Right ventricle myocardium inferior (tissue), 1 donor: ENCODE data around the gene SYNDIG1. TPM values are rescaled to one million over a fixed set of nuclear protein-coding genes. Genes with fewer than 3 reads are reported as not detected.

Experiments used
- ATAC-seq: fragments of 200-7000 bp; cut with Tn5 transposase; one replicate; pipeline ENCODE4 v1.9.1; 2020; ENCODE audit warnings: mild to moderate bottlenecking, moderate library complexity
- DNase-seq: peaks from one replicate; pipeline ENCODE4 v3.0.0; 2021; ENCODE audit errors: missing footprints
- intact Hi-C: fragments of 100-400 bp; cut with DNase I; formaldehyde crosslinking; loops from one replicate; pipeline ENCODE4 v1.11.0; 2022
- total RNA-seq: library from RNA; stranded (reverse); fragmentation: NEBNext Ultra II Directional; extraction: Animal tissue kit (Norgen Biotek cat#: 25700); gene quantifications from one replicate; pipeline ENCODE4 v1.2.1, GENCODE V29; 2021
- donor health status: DM: no; HTN: yes; CAD: no; lungs with severe emphysema.

The SYNDIG1 gene
- total RNA-seq, 1 donor from 2014 or later = 15.8 TPM

DNA sequence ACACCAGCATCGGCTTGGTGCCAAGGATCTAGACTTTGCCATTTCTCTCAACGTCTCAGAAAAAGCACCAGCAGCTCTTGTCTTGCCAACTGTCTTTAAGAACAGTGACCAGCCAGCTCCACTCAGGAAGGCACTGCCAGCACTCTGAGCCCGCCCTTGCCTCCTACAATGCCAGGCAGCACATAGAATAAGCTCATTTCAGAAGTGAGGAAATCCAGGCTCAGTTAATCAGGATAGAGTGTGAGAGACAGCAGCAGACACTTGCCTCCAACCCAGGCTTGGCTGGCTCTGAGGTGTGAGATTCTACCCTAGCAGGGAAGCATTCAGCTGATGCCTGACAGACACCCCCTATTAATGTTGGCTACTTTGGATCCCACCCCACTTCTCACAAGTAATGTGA is 4.3 kb upstream of the SYNDIG1 start:
- ATAC-seq = peak; percentile 79
- DNase-seq = no peak
- intact Hi-C loops = no loop called here

DNA sequence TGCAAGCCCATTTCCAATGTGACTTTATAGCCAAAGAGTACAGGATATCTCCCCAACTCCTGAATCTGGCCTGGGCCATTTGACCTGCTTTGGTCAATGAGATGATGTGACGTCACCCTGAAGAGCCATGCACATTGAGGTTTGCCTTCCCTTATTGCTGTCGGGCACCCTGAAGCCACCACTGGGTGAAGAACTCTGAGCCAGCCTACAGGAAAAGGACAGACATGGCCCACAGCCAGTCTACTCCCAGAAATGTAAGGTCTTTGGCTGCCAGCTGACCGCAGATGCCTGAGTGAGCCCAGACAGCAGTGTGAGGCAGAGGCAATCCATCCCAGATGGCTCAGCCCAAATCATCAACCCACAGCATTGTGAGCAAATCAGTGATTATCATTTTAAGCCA is 3.7 kb upstream of the SYNDIG1 start:
- DNase-seq (no peak), ATAC-seq (peak; percentile 80)
- intact Hi-C loops = no loop called here

DNA sequence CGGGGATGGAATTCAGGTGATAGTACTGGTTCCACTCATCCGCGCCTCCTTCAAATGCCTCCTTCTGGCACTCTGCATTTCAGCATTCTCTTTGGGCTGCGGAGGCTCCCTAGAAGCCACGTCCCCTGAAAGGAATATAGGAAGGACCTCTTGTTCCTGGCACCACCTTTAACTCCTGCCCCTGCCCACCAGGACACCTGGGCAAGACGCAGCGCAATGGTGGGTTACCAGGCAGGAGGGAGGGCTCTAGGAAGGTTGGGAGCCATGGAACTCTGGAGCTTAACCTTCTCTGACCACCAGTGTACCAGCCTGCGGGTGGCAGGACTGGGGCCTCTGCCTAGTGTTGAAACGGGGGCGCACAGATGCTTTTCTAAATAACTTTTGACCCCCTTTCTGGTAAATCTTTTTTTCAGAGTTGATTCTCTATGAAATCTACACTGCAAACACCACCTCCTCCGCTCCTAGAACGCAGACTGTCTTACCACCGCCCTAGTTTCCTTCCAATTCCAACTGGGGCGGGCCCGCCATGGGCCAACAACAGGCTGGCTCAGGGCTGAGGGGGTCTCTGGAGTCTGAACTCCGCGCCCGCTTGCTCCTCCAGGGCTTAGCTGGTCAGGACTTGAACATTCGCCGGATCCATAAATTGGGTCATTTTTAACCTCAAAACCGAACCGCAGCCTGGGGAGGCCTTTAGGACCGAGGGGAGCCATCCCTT is 871 bp upstream of the SYNDIG1 start:
- ATAC-seq (no peak), DNase-seq (no peak)
- intact Hi-C loops = no loop called here

DNA sequence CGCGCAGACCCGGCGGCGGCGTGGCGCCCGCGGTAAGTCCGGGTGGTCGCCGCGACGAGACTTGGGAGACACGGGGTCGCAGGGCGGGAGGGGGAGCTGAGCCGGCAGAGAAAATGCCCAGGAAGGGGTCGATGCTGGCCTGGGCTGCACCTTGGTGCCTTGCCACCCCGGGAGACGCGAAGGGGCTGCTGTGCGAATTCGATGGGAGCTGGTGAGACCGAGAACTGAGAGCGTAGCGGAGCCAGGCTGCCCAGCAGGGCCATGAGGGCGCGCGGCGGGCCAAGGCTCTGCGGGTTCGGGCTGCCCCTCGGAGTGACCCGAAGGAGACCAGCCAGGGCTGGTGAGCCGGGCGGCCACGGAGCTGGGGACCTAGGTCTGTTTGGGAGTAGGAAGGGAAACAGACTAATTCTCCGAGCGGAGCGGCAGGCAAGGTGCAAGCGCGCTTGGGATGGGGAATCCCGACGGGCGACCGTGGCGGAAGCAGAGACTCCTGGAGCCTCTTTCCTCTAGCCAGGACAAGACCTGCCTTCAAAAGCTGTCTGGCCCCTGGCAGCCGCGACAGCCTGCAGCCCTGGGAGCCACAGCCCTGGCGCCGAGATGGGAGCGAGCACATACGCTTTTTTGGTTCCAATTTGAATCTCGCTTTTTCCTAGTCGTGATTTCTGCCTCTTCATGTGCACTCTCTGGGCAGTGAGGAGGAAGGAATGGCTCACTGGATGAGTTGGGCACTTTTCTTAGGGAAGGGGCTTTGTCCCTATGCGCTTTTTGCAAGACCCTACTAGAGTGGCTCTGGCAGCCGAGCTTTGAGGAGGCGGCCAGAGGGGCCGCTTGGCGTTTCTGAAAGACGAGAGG is 691 bp downstream of the SYNDIG1 start:
- intact Hi-C loops = loop anchor here (5.0 to 10.0 kb wide), 2 partner anchors 65 to 162 kb away; no protein-coding TSS in a partner anchor
- ATAC-seq (peak; percentile 26), DNase-seq (no peak)

DNA sequence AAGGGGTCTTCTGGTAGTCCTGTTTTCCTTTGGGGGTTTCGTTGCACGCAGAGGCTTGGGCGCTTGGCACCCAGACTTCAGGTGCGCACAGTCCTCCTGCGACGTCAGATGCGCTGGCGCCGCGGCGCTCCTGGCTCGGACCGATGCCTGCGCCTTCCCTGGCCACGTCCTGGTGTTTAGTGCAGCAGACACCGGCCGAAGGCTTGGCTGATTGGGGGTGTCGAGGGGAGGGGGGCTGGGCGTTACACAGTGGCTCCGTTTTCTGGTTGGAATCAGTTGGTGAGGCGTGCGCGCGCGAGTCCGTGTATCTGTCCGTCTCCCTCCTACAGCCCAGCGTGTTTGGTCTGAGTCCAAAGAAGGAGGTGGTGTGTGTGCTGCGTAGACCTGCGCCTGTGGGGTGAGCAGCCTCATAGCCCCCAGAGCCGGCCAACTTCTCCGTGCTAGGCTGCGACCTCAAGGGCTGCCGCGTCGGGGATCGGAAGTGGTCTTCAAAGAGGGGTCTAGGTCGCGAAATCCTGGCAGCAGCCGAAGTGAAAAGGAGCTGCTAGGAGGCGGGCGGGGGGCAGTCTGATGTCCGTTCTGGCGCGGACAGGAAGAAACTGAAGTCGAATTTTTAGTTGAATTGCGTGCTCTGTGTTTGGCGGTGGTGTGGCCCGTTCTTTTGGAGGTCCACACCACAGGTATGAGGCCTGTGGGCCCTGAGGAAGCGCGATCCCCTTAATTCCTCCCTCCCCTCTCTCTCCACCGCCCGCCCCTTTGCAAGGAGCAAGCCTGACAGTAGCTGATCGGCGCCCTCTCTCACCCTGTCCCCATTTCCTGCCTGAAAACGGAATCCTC is 1.5 kb downstream of the SYNDIG1 start:
- intact Hi-C loops = loop anchor here (5.0 to 10.0 kb wide), 2 partner anchors 64 to 161 kb away; no protein-coding TSS in a partner anchor
- DNase-seq = no peak
- ATAC-seq = peak; percentile 32

DNA sequence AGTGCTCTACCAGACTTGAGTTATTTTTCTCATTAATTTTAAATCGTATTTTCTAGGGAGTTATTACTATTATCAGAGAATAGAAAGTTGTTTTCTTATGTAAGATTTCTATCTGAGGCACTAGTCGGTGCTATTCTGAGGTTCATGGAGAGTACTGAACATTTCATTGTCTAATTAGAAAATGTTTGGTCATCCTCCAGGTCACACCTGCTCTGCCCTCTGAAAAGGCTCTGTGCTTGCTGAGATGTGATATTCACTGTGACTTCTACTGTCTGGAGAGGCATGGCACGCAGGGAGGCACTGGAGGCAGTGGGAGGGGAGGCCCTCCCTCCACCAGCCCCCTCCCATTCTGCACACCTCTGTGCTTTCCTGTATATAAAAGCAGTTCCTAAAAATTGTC is 3.0 kb downstream of the SYNDIG1 start:
- DNase-seq (no peak), ATAC-seq (no peak)
- intact Hi-C loops = loop anchor here (5.0 to 10.0 kb wide), 2 partner anchors 62 to 160 kb away; no protein-coding TSS in a partner anchor

DNA sequence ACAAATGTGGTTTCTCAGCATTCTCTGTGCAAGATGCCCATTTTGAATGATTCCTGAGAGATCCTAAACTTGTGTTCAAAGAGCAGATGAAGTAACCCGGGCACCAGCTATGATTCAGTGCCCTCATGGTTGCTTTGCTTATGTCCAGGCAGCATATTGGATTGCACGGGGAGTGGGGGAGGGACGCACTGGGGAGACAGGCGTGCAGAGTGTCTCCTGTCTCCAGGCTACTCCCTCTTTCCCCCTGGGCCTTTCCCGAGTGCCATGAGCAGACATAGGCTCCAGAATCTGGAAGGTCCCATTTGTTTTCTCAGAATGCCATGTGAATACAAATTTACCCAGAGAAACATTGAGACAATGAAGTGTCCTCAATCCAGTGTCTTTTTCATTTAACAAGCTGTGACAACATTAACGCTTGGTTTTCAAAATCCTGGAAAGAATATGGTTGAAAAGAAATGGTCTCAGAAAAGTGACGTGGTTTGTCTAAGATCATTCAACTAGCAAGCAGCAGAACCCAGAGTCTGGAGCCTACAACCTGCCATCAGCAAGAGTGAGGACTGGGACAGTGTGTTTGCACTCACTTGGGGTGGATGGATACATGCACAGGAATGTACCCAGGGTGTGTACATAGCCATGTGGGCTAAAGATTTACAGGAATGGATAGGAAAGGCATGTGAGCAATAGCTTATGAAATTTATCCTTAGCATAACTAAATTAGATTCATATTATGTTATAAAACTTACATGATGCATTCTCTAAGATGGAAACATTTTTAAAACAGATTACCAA is 4.2 kb downstream of the SYNDIG1 start:
- intact Hi-C loops = loop anchor here (5.0 to 10.0 kb wide), 2 partner anchors 61 to 159 kb away; no protein-coding TSS in a partner anchor
- DNase-seq (no peak), ATAC-seq (no peak)

DNA sequence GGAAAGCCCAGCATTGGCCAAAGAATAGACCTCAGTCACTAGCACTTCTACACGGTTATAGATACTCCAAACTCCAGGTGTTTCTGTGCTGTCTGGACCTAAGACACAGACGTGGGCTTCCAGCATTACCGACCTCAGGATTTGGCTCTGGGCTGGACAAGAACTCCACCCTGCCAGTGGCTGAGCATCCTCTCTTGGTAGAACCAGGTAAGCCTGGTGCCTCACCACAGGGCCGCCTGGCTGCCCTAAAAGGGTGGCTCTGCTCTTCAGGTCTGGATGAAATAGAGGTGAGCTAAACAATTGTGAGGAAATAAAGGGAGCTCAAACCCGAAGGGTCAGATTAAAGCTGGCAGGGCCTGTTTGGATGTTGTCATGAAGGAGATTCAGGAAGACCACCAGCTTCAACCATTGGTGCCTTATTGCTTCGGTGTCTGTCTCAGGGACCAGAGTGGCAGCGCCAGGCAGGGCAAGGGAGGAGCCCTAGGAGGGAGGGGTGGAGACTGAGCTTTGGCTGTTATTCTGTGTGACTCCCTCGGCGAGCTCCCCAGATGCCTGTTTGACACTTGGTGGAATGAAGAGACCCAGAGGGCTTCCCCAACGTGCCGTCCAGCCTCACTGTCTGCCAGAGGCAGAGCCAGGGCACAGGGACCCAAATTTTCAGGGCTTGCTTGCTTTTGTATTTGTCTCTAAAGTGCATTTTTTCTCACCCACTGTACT is 8.6 kb downstream of the SYNDIG1 start:
- intact Hi-C loops = loop anchor here (10.0 kb wide), 1 partner anchor 57 kb away; no protein-coding TSS in a partner anchor
- ATAC-seq (peak; percentile 52), DNase-seq (no peak)

DNA sequence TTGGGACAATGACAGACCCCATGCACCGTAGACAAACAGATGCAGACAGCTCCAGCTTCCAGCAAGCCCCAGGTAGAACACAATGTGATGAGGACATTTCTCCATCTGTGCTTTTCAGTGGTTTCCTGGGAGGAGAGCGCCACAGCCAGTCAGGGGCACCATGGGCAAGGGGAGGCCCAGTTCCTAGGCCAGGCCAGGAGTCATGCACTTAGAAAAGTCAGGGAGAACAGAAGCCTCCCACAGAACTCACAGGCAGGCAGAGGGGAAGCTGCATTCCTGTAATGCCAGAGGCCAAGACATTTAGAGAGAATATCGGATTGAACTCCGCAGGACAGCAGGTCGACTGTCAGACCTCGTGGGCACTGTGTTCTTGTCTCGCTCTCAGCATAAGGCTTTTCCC is 9.2 kb downstream of the SYNDIG1 start:
- no peak for DNase-seq
- ATAC-seq = peak; percentile 47
- intact Hi-C loops = loop anchor here (10.0 kb wide), 1 partner anchor 56 kb away; no protein-coding TSS in a partner anchor

DNA sequence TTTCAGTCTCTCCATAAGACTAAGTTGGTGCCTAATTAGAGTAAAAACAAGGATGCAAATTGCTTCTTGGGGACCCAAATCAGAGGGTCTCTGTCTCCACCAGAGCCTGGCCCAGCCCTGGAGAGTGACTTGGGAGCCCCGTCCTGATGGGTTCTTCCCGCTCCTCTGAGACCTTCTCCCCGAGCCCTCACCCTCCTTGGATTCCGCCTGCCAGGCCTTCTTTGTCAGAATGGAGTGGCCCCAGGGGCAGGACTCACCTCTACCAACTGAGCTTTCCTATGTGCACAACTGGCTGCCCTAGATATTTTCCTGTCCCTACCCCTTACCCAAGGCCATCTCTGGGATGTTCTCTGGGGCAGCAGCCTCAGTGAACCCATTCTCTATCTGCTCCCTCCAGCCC is 9.7 kb downstream of the SYNDIG1 start:
- DNase-seq (no peak), ATAC-seq (no peak)
- intact Hi-C loops = loop anchor here (10.0 kb wide), 1 partner anchor 56 kb away; no protein-coding TSS in a partner anchor

DNA sequence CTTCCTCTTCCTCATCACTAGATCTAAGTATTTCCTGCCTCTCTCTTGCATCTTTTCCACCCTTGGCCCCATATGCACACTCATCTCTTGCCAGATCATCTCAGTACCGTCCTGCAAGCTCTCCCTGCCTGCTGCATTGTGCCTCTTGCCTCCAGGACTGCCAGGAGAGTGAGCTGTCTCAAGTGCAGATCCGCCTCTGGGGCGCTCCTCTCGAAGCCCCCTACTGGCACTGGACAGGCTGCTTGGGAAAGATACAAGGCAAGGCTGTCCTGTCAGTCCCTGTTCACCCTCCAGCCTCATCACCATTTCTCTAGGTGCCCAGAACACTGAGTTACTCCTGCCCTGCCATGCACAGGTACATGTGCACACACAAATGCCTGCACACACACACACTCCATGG is 10.2 kb downstream of the SYNDIG1 start:
- no peak for ATAC-seq
- intact Hi-C loops = loop anchor here (10.0 kb wide), 1 partner anchor 55 kb away; no protein-coding TSS in a partner anchor
- no peak for DNase-seq

DNA sequence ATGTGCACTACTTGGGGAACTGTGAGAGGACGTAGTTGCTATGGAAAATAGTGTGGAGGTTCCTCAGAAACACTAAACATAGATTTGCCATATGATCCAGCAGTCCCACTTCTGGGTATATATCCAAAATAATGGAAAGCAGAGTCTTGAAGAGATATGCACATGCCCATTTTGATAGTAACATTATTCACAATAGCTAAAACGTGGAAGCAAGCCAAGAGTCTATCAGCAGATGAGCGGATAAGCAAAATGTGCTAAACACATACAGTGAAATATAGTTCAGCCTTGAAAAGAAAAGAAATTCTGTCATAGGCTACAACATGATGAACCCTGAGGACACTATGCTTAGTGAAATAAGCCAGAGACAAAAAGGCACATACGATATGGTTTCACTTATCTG is 11.1 kb downstream of the SYNDIG1 start:
- intact Hi-C loops = no loop called here
- DNase-seq = no peak
- ATAC-seq = no peak

DNA sequence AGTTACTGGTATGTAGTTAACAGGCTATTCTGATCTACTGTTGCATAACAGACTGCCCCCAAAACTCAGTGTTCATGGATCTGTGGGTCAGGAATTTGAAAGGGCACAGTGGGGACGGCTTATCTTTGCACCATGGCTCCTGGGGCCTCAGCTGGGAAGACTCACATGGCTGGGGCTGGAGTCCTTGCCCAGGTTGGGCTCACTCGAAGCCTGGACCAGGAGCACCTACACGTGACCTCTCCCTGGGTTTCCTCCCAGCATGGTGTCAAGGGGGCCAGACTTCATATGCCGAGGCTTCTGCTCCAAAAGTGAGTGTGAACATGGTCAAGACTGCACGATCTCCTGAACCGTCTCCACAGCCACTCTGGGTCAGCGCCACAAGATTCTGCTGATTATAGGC is 11.7 kb downstream of the SYNDIG1 start:
- ATAC-seq = no peak
- intact Hi-C loops = no loop called here
- no peak for DNase-seq

DNA sequence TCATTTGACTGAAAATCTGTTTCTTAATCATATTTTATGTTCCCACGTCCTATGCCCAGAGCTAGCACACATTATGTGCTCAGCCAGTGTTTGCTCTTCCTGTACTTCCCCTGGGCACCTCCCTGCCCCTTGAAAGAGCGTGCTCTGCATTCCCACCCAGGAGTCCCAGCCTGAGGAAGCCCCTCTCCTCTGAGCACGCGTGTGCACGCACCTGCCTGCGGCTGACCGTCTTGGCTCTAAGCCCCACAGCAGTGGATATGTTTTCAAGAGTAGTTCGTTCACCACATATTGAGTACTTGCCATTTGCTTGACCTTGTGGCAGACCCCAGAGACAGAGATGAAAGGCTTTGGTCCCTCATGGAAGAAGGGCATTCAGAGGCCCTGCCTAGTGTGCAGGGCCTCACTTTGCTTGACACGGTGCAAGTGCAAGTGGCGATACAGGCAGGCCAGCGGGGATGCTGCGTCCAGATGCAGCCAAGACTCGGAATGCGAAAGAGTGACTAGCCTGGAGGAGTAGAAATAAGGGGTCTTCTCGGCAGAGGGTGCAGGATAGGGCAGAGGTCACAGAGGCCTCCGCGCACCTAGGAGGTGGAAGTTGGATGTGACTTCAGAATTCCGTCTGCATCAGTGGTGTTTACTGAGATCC is 14.1 kb downstream of the SYNDIG1 start:
- no peak for ATAC-seq
- intact Hi-C loops = no loop called here
- DNase-seq = no peak

DNA sequence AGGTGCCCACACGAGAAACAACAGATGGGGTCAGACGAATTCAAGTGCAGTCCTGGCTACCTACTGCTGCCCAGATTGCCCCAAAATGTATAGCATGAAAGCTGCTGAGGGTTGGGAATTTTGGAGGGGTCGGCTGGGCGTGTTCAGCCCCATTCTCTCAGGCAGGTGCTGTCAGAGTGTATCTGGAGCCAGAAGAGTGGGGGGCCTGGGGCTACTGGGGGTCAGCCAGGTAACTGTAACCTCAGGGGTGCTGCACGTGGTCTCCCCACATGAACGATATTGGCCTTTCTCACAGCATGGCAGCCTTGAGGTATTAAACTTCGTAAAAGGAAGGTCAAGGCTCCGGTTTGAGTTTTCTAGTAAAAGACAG is 14.6 kb downstream of the SYNDIG1 start:
- intact Hi-C loops = no loop called here
- no peak for ATAC-seq
- no peak for DNase-seq

DNA sequence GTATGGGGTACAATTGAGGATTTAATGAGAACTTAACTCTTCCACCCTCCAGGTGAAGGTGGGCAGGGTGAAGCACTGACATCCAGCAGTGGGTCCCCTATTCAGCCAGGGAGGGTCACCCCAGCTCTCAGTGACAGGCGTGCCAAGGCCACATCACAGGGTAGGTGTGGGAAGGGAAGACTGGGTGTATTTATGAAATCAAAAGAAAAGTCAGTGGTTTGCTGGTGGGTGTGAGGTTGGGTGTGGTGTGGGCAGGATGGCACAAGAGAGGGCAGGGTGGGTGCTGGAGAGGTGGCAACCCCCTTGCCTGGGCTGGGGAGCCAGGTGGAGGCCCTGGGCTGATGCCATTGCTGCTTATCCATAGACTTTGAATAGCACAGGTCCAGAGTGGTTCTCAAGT is 16.6 kb downstream of the SYNDIG1 start:
- intact Hi-C loops = no loop called here
- DNase-seq (no peak), ATAC-seq (no peak)

DNA sequence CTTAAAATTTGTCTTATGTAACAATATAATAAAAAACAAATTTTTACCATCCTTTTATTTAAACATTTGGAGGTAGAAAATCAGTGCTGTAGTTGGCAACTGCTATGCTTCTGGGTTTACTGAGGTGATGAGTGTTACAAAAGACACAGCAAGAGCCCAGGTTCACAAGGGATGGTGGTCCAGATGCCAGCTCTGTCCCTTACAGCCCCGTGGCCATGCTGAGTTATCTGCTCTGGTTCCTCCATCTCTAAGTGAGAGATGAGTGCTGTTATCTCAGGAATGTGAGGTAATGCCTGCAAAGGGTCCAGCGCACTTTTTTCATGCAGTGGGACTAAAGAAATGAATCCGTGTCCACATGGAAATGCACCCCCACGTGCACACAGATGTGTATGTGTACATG is 17.8 kb downstream of the SYNDIG1 start:
- DNase-seq (no peak), ATAC-seq (no peak)
- intact Hi-C loops = no loop called here
